Choroid plexus epithelial cell (primary cell): ENCODE data around the gene PPAT.

Experiments used
- DNase-seq: peaks from one replicate; pipeline ENCODE4 v3.0.0-alpha.2; 2010; ENCODE audit warnings: low read depth
- H3K4me3 ChIP-seq: 2 replicates; pipeline ENCODE4 v1.5.1; 2011; ENCODE audit warnings: low read depth, mild to moderate bottlenecking, control low read depth, low read length, moderate library complexity
- TF ChIP-seq, protein P1 (sequence below): conservative IDR thresholded peaks from 2 replicates; pipeline ENCODE4 v1.5.1; 2011; ENCODE audit warnings: low read depth, mild to moderate bottlenecking, control low read depth, inconsistent platforms, low read length, moderate library complexity

PPAT gene

DNA sequence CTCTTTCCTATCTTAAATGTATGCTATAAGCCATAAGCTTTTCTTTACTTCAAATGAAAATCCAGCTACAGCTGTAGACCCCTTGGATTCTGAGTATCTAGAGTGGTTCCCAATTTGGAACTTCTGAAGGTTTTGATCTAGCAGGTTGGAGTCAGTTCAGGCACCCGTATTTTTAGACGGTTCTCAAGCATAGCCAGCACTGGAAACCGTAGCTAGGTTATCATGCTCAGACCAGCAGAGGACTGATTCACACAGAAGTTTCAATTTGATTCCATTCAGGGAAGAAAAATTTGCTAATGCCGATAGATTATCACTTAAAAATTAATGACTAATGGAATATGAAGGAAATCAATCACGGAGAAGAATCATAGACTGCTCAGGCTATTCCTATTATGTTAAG is 11.2 kb downstream of the PPAT start:
- DNase-seq = no peak
- H3K4me3 ChIP-seq = no peak overlapping the region
- TF ChIP-seq, protein P1, sequence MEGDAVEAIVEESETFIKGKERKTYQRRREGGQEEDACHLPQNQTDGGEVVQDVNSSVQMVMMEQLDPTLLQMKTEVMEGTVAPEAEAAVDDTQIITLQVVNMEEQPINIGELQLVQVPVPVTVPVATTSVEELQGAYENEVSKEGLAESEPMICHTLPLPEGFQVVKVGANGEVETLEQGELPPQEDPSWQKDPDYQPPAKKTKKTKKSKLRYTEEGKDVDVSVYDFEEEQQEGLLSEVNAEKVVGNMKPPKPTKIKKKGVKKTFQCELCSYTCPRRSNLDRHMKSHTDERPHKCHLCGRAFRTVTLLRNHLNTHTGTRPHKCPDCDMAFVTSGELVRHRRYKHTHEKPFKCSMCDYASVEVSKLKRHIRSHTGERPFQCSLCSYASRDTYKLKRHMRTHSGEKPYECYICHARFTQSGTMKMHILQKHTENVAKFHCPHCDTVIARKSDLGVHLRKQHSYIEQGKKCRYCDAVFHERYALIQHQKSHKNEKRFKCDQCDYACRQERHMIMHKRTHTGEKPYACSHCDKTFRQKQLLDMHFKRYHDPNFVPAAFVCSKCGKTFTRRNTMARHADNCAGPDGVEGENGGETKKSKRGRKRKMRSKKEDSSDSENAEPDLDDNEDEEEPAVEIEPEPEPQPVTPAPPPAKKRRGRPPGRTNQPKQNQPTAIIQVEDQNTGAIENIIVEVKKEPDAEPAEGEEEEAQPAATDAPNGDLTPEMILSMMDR = no peak

DNA sequence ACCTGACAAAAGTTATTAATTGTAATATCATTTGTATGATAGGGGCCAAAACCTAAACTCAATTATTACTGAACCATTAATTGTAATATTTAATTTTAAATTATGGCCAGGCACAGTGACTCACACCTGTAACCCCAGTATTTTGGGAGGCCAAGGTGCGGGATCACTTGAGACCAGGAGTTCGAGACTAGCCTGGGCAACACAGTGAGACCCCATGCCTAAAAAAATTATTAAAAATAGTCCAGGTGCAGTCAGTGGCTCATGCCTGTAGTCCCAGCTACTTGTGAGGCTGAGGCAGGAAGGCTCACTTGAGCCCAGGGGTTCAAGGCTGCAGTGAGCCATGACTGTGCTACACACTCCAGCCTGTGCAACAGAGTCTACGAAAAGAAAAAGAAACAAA is 18.0 kb downstream of the PPAT start:
- H3K4me3 ChIP-seq = no peak overlapping the region
- TF ChIP-seq, protein P1 = no peak
- DNase-seq = no peak

DNA sequence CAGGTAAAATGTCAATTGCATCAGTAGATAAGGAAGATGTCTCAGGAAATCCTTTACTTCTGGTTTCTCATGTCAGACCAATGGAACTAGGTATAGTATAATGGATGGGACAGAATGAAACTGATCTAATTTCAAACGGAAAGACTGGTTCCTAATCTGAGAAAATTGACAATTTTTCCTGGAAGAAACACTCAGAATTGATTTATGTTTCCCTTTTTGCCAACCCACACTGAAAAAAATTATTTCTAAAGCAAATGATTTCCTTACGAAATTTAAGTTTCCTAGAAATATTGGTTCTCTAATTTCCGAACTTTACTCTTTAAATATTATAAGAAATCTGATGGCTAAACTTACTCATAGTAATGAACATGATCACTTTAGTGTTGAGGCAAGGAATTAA is 19.1 kb downstream of the PPAT start:
- H3K4me3 ChIP-seq = no peak overlapping the region
- TF ChIP-seq, protein P1 = no peak
- DNase-seq = no peak

DNA sequence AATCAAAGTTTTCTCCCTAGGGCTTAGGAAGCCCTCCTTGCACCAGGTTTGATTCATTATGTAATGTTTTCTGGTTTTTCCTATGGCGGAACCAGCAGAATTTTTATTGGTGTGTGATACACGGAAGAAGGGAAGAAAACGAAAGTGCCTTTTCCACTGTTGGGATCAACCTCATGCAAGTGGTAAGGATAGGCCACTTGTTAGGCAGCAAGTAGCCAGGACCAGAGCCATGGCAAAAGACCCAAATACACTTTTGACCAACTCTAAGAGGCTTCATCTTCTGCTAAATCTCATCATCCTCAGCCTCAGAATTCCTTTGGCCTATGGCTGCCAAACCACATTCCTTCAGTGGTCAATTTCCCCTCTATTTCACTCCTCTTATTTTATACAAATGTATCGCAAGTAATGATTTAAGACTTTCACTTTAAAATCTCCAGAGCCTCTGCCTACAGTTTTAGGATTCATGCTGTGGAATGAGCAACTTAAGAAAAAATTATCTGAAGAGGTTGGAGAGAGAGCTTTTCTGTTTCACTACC is 21.2 kb downstream of the PPAT start:
- no peak overlapping the region for H3K4me3 ChIP-seq
- DNase-seq = peak; percentile 17

DNA sequence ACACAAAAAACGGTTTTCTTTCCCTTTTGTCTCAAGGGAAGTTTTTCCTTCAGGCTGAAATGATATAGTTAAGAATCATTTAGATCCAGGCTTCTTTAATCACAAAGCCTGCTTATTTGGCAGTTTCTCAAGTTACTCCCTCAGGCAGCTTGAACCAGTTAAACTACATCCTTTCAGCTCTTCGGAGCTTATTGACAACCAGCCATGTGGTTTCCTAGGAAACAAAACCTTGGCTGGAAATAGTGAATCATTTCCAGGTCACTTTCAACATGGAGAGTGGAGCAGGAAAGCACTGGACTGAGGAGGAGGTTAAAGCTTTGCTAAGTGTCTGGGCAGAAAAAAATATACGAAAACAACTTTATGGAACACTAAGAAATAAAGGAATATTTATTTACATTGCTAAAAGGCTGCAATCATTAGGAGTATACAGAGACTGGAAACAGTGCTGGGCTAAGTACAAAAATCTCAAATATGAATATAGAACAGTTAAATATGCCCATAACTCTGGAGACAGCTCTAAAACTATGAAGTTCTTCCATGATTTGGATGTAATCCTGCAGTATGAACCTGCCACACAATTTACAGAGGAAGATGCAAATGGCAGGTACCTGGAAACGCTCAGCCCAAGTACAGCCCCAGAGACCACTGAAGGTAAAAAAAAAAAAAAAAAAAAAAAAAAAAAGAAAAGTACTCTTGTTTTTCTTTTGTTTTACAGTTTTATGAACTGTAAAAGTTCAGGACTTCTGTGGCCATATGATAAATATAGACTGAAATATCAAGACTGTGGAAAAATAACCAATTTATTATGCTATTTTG is 25.0 kb downstream of the PPAT start:
- DNase-seq = peak; percentile 99
- peak overlapping the region; percentile 42 for H3K4me3 ChIP-seq
- TF ChIP-seq, protein P1 = no peak

More for the DNA sequence above, 21.2 kb downstream of the PPAT start:
- TF ChIP-seq, protein P1 = no peak

DNA sequence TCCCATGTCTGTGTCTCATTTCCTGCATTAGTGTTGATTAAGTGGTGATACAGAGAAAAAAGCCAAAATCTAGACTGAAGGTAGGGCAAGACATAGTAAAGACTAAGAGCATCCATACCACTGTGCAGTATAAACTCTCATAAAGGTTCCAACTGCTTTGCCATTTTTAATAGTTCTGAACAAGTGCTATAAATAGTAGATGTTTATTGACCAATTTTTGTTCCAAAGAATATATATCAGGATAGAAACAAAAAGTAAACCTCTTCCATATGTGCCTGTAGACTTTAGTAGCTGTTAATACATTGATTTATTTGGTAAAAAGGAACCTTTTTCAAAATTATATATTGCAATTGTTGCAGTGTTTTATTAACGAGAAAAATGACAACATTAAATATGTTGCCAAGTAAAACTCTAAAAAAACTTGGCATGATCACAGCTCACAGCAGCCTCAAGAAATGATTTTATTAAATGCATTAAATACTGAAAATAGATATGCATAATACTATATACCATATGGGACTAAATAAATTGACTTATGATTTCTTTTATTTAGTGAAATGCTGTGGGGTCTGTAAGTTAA is 25.8 kb downstream of the PPAT start:
- no peak overlapping the region for H3K4me3 ChIP-seq
- TF ChIP-seq, protein P1 = no peak
- DNase-seq = peak; percentile 21

DNA sequence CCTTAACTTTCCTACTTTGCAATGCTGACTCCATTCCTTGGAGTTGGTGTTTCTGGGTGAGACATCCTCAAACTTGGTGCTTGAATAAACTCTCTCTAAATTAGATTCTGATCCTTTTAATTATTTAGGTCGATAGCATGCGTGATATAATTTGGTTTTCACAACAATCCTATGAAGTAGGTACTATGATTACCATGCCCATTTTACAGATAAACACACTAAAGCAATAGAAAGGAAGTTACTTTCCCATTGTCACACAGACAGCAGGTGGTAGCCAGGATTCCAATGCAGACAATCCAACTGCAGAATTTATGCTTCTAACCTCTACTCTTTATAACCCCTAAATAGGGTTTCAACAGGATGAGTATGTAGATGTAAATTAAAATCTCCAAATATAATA is 26.4 kb downstream of the PPAT start:
- H3K4me3 ChIP-seq = no peak overlapping the region
- TF ChIP-seq, protein P1 = no peak
- no peak for DNase-seq
